Activated T-cell treated with anti-CD3 and anti-CD28 coated beads for 1 hour (primary cell): ENCODE measurements around the gene COL6A2.
"Not testable (repeated sequence)": the region's sequence is repeated elsewhere in the genome, so short reads cannot be mapped to it uniquely, and the experiment has no call there.

Experiments used
- DNase-seq: peaks from one replicate; pipeline ENCODE4 v3.0.0-alpha.2; 2020; ENCODE audit warnings: low read depth

The COL6A2 gene

DNA sequence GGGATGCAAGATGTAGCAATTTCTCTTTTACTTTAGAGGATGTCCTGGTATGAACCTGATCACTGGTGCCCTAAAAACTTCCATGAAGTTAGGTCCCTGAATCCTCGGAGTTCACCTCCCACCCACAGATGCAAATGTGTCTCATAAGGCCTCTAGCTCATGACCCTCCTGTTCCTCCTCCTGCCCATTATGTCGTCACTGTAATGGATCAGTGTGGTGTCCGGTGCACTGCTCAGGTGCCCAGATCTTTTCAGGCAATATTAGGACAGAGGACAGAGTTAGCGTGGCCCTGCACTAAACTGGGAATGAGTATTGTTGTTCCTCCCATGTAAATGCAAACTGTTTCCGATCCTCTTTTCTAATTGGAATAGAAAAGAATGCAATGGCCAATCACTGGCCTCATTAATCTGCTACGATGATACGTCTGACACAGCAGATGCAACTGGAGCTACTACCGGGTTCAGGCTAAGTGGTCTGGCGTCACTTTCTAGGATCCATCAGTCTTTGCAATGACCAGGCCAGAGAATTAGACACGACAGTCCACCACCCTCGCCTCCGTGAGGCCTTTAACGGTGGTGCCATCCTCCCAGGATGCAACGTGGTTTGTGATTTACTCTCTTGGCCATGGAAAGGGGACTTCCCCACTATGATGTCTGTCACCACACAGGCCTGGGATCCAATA lies 3.4 kb upstream of the COL6A2 start:
- no peak for DNase-seq

DNA sequence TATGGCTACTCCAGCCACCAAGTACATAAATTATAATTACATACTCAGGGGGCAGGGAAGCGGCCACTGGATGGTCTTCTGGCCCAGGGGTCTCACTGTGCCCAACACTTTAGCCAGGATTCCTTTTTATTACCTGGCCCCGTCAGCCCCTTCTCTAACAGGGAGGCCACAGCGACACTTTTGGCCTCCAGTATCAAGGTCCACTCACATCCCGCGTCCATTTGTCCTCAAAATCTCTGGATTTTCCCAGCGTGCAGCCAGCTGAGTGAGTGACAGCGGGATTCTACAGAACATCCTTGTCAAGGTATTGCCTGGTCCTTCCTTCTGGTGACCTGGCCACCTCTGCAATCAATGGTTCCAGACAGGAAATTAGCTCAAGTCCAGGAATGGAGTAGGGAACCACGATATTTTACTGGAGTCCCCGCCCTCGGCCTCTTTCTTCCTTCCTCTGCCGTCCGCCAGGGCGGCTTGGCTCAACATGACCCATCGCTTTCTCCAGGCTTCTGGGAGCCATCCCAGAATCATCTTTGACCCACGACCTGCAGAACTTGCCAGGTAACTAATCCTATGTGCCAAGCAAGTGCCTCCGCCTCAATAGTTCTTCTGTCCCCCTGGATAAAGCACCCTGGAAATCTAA lies 2.7 kb upstream of the COL6A2 start:
- no peak for DNase-seq

DNA sequence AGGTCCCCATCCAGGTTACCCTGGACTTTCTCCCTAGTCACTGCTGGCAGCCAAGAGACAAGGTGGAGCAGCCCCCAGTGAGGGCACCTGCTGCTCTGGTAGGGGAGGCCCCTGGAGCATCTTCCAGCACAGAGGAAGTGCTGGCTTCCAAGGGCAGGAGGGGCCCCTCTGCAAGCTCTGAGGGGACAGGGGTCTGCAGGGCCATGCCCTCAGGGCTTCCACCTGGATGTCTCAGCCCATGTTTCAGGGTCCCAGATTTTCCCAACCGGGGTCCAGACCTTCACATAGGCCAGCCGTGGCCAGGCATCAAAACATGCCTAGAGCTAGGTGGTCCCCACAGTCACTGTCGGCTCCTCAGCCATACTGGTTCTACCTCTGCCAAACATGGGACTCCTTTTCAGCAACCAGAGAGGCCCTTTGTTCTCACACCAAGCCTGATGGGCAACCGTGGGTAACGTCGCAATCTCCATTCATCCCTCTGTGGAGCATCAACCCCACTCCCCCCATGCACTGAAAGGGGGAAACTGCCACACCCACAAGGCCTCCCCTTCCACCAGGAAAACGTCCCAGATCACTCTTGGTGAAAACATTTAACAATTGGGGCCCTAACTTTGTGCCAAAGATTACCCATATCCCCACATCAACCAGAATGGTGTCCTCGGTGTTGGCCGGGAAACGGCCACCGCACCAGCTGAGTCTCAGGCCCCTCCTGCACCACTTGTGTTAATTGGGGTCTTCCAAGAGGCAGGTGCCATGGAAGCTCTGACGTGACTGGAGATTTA lies 1.9 kb upstream of the COL6A2 start:
- no peak for DNase-seq

DNA sequence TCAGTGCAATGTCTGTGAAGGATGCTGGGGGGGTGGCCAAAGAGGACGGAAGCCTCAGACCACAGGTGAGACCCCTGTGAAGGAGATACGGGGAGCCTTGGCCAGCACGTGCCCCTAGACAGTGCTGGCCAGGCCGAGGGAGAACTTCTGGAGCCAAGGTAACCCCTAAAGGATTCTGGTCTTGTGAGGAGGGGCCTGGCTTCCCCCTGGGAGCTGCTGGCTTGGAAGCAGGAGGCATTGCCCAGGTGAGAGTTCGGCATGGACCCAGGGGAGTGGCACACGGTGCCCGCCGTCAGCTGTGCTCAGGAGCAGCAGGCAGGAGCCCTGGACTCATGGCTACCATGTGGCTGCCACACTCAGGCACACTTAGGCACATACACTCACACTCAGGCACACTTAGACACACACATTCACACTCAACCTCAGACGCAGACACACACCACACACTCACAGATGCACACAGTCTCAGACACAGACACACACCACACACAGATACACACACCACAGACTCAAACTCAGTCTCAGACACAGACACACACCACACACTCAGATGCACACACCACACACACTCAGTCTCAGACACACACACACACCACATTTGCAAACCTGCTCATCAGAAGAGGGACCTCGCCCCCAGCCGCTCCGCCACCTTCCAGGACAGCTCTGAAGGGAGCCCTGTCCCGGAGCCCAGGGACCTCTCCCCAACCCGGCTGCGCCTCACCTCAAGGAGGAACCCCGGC lies 1.1 kb upstream of the COL6A2 start:
- DNase-seq, result no peak

DNA sequence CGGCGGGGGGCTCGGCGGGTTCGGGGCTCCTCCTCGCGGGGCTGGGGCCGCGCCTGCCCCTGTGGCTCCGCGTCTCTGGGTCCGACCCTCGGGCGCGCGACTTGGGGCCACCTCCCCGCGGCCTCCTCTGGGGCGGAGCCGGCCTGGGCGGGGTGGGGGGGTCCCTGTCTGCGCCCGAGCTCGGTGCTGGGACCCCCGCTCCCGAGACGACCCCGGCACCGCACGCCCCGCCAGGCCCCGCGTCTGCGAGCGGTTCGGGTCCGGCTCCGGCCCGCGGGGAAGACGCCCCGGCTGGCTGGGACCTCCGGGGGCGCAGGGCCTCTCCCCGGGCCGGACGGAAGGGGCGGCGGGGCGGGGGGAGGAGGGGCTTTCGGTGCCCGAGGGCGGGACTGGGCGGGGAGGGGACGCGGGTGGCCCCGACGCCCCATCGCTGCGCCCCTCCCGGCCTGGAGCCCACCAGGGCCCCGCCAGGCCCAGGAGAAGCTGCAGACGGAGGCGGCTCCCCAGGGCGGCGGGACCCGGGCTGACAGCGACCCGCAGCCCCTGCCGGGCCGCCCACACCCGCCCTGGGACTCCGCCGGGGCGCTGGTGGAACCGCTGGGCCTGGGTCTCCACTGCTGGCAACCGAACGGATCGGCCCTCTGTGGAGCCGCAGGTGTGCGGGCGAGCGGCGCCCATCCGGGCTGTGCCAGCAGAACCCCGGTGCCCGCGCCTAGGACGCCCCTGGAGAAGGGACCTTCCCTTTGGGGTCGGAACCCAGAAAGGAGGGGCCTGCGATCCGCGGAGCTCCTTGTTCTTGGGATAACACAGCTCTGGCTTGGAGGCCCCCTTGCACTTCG lies 610 bp downstream of the COL6A2 start:
- no peak for DNase-seq

DNA sequence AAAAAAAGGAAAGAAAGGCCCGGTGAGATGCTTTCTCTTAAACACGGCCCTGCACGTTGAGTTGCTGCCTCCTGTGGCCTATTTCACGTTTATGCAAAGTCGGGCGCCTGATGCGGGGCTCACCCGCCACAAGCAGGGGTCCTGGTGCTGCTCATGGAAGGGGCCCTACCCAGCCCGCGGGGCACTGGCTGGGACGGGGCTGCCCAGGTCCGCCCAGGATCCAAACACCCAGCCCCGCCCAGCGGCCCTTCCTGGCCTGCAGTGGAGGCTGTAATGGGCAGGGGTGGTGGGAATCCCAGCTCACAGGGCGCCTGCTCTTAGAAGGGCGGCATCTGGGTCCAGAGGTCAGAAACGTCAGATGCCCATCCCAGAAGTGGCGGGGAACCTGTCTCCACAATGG lies 1.6 kb downstream of the COL6A2 start:
- no peak for DNase-seq

DNA sequence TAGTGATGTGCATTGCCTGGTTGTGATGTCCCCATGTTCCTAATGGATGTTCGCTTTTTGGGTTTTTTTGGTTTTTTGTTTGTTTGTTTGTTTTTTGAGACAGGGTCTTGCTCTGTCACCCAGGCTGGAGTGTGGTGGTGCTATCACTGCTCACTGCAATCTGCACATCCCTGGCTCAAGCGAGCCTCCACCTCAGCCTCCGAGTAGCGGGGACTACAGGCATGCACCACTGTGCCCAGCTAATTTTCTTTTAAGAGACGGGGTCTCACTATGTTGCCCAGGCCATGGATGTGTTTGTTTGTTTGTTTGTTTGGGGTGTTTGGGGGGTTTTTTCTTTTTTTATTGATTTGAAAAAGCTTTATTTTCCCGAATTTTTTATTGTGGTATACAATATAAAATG lies 2.1 kb downstream of the COL6A2 start:
- DNase-seq, result no peak

DNA sequence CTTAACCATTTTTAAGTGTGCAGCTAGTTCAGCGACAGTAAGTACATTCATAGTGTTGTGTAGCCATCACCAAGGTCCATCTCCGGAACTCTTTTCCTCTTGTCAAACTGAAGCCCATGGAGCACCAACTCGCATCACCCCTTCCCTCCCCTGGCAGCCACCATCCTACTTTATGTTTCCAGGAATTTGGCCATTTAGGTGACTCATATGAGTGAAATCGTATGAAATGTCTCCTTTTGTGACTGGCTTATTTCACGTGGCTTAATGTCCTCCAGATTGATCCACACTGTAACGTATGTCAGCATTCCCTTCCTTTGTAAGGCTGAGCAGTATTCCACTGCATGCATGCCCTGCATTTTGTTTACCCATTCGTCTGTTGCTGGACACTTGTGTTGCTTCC lies 2.5 kb downstream of the COL6A2 start:
- DNase-seq, result no peak

DNA sequence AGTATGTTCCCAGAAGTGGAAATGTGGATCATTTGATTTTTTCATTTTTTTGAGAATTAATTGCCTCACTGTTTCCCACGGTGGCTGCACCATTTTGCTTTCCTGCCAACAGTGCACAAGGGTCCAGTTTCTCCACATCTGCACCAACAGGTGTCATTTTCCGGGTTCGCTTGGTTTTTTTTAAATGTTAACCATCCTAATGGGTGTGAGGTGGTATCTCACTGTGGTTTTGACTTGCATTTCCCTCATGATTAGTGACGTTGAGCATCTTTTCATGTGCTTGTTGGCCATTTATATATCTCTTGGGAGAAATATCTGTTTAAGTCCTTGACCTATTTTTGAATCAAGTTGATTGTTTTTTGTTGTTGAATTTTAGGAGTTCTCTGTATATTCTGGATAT lies 3.0 kb downstream of the COL6A2 start:
- no peak for DNase-seq

DNA sequence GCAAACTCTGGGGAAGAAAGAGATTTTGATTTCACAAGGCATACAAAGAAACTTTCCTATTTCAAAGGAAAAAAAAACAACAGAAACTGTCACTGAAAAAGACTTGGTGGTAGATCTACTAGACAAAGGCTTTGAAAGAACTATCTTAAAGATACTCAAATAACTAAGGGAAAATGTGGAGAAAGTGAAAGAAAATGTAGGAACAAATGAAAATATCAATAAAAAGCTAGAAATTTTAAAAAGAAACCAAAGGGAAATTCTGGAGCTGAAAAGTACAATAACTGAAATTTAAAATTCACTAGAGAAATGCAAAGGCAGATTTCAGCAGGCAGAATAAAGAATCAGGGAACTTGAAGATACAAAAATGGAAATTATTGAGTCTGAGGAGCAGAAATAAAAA lies 6.2 kb downstream of the COL6A2 start:
- DNase-seq, result no peak

DNA sequence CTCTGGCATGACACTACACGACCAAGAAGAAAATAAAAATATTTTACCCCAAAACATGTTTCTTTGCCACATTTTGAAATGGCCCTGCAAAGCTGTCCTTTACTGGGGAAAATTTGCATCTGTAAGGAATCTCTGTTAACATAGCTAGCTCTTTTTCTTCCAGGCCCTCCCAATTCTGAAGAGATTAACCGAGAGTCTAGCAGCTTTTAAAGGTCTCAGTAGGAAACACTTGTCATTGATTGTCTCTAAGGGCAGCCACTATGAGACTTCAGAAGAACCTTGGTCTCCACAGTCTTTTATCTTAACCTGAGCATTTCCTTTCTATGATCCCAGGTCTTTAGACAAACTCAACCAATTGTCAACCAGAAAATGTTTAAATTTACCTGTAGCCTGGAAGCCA lies 9.5 kb downstream of the COL6A2 start:
- DNase-seq, result not testable (repeated sequence)

DNA sequence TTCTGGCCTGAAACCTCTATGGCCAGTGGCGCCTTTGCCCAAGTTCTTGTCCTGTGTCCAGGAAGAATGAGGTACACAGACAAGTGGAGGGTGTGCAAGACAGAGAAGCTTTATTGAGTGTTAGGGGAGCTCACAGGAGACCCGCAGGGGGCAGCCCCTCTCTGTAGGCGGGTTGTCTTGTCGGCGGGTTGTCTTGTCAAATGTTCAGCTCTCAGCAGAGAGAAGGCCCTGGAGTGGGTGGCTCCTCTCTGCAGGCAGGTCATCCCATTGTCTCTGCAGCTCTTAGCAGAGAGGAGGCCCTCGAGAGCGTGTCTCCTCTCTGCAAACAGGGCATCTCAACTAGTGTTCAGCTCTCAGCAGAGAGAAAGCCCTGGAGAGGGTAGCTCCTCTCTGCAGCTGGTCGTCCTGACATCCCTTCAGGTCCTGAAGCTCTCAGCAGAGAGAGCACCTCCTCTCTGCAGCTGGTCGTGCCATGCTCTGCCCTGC lies 11.0 kb downstream of the COL6A2 start:
- DNase-seq, result no peak

DNA sequence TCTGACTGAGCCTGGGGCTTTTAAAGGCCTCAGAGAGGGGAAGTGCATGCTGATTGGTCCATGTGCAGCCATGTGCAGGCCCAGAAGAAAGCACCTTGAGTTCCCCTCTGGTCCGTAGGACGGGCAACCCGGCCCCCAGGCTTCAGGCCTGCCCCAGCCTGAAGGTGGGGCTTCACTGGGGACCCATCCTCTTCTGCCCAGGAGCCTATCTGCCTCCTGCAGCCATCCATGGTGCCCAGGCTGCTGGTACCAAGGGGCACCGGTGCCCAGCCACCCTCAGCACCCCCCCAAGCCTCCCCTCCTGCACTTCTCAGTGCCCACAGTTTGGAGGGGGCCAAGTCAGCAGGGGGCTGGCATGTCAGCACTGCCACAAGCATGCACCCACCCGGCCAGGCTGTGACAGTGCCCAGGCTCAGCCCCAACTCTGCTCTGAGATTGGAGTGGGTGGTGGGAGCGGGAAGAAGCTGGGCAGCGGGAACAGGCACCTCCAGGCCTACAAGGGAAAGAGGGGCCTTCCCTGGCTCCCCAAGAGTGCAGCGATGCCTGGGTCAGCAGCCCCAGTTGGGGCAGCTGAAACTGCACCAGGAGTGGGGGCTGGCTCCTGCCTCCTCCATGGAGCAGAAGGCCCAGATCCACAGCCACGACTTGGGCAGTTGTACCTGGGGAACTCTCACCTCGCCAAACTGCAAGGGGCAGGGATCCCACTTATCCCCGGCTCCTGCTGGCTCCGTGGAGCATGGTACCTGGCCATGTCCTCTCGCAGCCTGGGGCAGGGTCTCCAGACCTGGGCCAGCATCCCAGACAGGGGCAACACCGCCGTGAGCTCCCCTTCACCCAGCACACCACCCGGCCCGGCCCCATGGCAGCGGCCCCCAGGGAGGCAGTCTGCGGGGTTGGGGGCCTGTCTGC lies 11.7 kb downstream of the COL6A2 start:
- no peak for DNase-seq

DNA sequence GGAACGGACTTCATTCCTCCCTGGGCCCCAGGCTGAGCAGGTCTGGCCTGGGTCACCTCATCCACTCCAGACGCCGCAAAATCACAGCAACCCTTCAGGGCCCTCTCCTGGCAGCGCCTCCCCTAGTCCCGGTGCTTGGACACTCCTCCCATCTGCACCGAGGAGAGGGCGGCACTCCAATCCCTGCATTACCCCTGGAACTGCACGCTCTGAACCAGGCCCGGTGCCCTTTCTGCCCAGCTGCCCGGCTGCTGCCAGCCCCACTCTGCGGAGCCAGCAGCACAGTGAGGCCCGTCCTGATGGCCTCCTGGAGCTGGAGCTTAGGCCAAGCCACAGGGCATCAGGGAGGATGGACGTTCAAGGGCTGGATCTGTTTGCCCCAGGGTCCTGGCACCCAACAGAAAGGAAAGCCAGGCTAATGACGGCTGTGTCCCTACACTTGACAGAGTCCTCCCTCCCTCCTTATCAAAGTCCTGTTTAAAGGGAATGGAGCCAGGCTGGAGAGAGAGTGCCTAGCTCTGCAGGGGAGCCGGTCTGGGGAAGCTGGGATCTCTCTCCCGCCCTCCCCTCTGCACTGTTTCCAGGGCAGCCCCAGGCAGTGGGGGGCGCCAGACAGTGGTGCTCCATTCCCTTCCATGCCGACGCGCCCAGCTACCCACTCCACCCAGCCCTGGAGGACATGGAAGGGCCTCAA lies 12.7 kb downstream of the COL6A2 start:
- DNase-seq, result no peak

DNA sequence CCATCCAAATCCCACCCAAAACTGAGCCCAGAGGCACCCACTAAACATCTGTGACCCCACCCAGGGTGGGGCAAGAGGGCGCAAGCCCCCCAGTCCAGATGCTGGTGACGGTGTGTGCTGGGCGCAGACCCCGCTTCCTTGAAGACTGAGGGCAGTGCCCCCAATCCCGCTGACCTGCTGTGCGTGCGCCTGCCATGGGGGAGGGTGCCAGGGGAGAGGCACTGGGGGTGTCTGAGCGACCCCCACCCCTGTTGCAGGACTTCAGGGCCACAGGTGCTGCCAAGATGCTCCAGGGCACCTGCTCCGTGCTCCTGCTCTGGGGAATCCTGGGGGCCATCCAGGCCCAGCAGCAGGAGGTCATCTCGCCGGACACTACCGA lies 13.3 kb downstream of the COL6A2 start:
- DNase-seq, result no peak

DNA sequence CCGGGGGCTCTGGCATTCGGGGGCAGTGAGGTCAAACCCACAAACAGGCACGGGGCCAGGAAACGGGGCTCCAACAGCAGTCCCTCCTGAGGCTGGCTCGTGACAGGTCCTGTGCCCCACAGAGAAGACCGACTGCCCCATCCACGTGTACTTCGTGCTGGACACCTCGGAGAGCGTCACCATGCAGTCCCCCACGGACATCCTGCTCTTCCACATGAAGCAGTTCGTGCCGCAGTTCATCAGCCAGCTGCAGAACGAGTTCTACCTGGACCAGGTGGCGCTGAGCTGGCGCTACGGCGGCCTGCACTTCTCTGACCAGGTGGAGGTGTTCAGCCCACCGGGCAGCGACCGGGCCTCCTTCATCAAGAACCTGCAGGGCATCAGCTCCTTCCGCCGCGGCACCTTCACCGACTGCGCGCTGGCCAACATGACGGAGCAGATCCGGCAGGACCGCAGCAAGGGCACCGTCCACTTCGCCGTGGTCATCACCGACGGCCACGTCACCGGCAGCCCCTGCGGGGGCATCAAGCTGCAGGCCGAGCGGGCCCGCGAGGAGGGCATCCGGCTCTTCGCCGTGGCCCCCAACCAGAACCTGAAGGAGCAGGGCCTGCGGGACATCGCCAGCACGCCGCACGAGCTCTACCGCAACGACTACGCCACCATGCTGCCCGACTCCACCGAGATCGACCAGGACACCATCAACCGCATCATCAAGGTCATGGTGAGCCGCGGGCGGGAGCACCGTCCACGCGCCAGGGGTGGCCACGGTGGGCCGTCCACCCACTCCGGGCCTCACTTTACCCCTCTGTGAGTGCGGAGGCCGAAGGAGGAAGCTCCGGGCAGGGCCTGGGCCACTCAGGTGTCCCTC lies 14.2 kb downstream of the COL6A2 start:
- DNase-seq, result no peak

DNA sequence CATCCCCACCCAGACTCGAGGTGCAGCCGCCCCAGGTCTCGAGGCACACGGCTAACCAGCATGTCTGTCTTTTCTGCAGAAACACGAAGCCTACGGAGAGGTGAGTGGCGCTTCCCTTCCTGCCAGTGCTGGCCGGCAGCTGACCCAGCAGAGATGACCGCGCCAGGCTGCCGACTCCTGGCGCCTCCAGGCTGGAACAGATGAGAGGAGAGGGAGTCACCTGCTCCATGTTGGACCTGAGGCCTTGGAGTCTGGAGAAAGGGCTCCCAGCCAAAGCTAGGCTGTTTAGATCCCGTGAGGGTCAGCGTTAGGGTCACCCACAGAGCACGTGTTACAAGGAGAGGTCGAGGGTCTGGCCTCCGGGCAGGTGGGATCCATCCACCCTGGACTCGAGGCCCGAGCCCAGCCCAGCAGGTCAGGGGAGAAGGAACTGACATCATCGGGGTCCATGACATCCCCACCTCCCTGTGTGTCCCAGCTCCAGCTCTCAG lies 14.9 kb downstream of the COL6A2 start:
- no peak for DNase-seq

DNA sequence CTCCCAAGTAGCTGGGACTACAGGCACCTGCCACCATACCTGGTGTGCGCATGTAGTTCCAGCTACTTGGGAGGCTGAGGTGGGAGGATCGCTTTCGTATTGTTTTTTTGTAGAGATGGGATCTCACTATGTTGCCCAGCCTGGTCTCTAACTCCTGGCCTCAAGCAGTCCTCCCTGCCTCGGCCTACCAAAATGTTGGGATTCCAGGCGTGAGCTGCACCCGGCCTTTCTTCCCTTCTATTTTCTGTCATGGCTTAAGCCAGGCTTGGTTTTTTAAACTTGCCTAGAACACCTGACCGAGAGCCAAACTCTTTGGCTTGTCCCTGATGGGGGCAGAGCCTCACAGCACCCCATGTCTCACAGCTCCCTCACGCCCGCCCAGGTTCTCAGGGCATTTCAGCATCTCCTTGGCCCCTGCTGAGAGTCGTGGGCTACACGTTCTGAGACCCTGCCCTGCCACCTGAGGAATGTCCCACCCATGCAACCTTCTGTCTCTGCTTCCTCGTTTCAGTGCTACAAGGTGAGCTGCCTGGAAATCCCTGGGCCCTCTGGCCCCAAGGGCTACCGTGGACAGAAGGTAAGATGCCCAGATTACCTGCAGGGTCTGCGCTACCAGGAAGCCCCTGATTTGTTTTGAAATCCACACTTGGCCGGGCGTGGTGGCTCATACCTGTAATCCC lies 15.7 kb downstream of the COL6A2 start:
- DNase-seq, result no peak
